ENCODE data around the gene GALNT2.
A peak's percentile ranks its signal among the peaks of the same experiment; 100 is the strongest.

Gene GALNT2

DNA sequence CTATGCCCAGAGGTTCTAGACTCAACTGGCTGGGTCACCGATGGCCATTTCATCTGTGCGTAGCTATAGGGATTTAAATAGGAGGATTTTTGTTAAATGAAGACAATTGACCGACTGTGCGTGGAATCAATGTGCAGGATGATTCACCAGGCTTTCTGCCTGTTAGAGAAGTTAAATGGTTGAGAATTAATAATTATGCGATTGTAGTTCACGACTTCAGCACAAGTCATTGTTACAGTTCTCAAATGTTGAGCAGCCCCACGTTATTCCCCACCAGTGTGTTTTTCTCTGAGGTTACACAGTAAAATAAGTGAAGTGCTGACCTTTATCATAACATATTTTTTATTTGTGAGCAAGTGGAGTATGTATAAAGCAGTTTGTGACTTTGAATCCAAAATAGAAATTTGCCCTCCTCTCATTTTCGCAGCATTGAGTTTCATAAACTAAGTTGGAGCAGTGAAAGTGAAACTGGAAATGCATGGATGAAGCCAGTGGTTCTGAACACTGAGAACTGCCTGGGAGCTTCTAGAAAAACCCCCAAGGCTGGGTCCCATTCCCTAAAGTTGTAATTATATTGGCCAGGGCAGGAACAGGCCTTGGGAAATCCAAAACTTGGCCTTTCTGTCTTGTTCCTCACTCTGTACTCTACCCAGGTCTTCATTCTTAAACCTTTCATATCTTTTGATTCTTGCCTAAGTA, 102.6 kb downstream of the GALNT2 start:
- DNase-seq: no peak

DNA sequence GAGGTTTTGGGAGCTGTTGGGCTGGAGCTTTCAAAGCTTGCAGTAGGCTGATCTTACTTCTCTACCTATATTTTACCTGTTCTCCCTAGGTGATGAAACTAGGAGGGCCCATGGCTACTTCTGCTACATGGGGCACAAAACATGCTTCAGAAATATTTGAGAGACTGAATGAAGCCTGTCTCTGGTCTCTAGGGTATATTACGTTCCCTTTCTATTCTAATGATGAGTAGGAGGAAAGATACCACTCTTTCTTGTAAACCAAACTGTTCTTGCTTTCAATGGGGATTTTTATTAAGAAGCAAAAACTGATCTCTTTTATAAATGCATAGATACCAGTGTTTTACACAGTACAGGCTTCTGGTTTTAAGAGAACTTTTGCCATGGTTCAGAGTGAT, 103.1 kb downstream of the GALNT2 start:
- DNase-seq: no peak

DNA sequence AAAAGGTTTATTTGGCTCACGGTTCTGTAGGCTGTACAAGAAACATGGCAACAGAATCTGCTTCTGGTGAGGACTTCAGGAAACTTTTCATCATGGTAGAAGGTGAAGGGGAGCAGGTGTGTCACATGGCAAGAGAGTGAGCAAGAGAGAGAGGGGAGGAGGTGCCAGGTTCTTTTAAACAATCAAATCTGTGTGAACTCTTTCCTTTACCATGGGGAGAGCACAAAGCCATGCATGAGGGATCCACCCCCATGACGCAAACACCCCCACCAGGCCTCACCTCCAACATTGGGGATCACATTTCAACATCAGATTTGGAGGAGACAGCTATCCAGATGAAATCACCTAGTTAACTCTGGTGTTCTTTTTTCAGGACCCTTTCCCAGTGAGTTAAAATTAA, 103.6 kb downstream of the GALNT2 start:
- no peak for DNase-seq

DNA sequence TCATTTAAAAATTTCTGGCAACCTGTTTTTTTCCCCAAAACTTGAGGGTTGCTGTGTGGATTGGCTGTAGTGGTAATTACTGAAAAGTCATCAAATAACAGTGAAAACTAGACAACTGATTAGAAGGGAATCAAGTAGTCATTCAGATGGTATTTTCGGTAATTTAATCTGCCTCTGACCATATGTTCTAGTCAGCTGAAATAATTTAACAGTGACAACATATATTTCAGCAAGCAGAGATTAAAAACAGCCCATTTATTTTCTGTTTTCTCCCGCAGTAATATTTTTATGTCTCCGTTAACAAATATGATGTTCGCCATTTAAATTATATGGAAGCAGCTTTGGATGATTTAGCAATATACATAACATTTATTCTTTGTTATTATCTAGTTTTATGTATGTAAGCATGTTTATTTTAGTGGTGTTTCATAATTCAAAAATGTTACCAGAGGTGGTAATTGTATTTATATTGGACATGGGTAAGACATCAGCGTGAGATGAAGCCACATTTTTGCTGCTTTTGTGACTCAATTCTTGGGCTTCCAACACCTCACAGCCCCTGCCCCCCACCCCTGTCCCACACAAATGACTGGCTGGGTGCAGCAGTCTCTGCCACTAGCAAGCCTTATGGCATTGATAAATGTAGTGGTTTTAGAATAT, 104.4 kb downstream of the GALNT2 start:
- DNase-seq: no peak

DNA sequence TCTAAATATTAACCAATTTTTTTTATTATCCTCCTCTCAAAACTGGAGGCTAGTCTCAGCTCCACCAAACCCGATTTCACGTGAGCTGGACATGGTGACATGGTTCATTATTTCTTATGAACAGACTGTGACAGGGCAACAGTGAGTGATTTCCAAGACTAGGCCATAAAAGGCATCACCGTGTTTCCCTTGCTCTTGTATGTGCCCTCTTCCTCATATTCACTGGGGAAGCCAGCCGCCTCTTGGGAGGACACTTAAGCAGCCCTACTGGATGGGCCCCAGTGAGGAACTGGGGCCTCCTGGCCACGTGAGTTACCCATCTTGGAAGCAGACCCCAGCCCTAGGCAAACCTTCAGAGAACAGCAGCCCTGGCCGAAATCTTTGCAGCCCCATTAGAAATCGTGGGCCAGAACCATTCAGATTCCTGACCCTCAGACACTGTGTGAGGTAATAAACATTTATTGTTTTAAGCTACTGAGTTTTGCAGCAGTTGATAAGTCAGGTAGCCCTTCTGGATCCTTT, 105.0 kb downstream of the GALNT2 start:
- DNase-seq: no peak

DNA sequence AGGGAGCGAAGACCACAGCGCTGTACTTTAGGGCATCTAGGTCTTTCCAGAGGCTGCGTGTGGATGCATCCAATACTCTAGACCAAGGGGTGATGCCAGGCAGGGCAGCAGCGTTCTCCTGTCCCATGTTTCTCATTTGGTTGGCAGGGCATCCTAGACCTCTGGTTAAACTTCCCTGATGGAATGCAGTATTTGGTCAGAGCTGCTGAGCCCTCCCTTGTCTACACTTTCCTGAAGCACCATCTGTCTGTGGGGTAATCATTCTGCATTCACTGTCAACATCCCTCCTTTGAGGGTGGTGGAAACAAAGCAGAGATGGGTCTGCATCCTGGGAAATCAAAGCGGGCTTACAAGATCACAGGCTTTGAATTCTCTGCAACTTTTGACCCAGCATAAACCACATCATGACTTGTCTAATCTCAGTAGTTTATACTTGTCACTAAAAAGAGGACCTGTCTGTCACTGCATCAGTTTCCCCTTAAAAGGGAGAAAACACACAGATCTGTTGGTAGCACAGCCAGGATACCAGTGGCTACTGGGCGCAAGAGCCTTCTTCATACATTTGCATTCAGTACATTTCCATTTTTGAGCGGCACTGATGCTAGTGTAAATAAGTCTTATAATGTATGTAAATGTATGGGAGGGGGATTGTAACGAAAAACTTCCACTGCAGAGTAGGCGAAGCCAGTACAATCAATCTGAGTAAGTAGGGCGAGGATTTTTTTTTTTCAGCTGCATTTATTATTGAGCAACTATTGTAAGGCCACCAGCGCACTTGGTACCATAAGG, 106.3 kb downstream of the GALNT2 start:
- no peak for DNase-seq

DNA sequence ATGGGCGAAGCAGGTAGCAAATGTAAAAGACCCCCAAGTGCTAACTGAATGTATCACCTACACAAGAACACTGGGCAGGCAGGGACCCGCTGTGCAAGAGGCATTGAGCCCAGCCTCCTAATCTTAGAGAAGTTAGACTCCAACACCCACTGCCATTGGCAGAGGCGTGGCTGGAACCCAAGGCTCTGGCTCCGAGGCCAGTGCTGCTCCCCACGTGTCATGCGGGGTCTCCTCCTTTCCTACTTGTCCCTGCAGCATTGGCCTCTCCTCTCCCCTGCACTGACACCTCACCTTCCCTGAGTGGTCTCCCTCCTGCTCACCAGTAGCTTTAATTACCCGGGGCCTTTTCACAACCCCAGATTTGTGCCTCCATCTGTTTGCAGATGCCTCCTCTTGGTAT, 107.0 kb downstream of the GALNT2 start:
- no peak for DNase-seq

DNA sequence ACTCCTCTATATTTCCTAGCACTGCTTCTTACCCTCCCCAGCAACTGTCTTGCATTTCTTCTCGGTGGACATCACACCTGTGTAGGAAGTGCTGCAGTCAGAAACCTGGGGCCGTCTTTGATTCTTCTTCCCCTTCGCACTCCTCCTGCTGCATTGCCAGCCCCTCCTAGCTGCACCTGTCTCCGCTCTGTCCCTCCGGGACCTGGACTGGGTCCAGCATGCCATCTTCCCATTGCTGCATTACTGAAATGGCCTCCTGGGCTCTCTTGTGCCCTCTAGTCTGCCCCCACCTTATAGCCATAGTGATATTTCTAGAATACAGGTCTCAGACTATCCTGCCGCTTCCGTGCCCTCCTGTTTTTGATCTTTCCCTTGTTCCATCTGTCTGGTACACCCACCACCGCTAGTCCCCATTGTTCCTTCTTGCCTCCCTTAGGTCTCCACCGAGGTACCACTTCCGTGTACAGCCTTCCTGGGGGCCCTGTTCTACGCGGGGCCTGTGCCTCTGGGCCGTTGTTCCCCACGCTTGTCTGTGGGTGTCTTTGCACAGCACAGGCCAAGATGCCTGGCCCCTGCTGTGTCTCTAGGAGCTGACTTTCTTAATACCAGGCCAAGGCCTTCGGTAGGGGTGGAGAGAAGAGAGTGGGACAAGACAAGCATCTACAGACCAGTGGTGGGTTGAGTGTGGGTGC, 107.6 kb downstream of the GALNT2 start:
- no peak for DNase-seq

DNA sequence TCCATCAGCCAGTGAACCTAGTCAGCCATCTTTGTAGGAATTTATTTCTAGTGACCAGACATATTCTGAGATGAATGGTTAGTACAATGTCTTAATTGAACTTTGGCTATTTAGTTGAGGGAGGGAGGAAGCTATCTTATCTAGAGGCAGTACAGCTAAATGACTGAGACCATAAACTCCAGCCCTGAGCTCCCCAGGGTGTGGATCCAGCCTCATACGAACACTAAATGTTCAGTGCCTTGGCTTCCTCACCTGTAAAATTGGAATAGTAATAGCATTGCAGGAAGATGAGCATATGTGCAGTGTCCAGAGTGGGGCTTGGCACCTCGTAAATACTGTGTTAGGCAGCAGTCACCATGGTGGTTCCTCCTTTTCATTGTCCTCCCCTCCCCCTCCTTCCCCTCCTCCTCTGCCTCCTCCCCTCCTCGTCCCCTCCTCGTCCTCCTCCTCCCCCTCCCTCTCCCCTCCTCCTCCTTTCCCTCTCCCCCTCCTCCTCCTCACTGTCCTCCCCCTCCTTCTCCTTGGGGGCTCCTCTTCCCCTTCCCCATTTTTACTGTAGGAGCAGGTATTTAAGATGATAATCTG, 108.2 kb downstream of the GALNT2 start:
- peak in 2 of 4 experiments; percentile 18 to 35 for DNase-seq

DNA sequence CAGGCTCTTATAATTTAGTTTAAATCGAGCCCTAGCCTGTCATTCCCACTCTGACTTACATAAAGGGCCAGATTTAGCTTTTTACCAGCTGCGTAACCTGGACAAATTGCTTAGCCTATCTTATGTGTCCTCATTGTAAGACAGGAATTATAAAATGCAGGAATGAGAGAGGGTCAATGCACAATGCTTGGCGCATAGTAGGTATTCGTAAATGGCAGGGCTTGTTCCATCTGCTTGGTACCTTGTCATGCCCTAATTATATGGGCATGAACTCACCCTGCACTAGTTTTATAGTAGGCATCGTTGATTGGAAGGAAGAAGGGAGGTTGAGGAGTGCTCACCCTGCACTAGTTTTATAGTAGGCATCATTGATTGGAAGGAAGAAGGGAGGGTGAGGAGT, 108.8 kb downstream of the GALNT2 start:
- DNase-seq: no peak

DNA sequence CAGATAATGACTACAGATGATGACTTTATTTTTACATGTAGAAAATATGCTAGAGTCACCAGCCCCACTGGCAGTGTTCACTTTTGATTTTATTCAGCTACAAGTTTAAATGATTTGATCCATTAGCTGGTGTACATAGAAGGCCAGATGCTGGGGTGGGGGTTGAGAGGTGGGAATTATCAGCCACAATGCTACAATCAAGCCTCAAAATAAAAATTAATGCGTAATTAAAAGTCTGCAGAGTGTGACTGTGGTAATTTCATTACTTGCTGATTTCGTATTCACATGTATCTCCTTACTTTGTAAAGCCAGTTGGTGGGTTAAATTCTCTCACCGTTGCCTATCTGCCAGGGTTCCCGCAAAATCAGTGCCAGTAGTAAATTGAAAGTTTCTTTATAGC, 109.3 kb downstream of the GALNT2 start:
- DNase-seq: no peak

DNA sequence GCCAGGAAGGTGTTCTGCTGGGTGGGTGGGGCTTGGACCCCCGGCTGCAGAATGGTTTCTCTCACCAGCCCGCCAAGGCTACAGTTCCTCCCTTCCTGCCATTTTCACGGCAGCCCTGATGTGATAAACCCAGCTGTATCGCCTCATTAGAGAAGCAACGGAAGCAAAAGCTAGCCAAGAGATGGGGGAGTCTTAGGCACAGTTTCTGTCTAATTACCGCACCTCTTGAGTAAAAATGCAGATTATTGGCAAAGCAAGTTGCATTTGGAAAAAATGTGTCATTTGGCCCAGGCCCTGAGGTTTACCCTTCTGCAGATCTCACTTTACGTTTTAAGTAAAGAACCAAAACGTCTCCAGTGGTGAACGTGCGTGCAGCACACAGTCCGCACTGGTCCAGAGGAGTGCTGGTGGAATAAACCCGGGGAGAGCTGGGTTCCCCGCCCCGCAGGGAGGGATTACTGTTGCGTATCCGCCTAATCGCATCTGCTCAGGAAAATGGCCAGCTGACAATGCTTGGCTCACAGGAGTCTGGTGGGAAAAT, 109.9 kb downstream of the GALNT2 start:
- DNase-seq: no peak

DNA sequence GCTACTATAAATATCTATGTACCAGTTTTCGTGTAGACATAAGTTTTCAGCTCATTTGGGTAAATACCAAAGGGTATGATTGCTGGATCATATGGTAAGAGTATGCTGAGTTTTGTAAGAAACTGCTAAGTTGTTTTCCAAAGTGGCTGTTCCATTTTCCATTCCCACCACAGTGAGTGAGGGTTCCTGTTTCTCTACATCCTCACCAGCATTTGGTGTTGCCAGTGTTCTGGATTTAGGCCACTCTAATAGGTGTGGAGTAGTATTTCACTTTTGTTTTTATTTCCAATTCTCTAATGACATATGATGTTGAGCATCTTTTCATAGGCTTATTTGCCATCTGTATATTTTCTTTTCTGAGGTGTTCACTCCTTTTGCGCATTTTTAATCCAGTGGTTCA, 112.2 kb downstream of the GALNT2 start:
- DNase-seq: no peak

DNA sequence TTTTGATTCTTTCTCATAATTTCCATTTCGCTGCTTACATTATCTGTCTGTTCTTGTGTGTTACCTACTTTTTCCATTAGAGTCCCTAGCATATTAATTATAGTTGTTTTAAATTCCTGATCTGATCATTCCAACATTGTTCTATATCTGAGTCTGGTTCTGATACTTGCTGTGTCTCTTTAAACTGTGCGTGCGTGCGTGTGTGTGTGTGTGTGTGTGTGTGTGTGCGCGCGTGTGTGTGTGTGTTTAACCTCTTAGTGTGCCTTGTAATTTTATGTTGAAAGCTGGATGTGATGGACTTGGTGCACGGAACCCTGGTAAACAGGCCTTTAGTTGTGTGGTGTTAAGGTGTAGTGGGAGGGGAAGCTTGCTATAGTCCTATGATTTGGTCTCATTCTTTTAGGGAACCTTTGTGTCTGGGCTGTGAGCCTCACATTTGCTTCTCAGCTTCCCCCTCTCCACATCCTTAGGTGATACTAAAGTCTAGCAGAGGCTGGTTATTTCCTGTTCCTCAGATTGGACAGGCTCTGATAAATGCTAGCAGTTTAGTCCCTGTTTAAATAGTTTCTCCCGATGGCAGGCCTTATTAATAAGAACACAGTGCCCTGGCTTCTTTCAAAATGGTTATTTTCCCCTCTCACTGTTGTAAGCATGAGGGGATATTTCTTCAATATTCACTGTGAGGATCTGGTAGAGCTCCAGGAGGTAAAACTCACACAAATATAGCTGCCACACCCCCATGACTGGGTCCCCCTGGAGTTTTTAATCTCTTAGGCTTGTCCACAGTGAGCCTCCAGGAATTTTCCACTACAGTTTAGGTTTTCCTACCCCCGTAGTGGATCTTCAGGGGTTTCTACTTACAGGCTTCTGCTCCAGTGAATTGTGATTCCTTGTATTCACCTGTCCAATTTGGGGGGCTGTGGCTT, 118.3 kb downstream of the GALNT2 start:
- peak in 3 of 4 experiments; percentile 17 to 36 (median 28) for DNase-seq

DNA sequence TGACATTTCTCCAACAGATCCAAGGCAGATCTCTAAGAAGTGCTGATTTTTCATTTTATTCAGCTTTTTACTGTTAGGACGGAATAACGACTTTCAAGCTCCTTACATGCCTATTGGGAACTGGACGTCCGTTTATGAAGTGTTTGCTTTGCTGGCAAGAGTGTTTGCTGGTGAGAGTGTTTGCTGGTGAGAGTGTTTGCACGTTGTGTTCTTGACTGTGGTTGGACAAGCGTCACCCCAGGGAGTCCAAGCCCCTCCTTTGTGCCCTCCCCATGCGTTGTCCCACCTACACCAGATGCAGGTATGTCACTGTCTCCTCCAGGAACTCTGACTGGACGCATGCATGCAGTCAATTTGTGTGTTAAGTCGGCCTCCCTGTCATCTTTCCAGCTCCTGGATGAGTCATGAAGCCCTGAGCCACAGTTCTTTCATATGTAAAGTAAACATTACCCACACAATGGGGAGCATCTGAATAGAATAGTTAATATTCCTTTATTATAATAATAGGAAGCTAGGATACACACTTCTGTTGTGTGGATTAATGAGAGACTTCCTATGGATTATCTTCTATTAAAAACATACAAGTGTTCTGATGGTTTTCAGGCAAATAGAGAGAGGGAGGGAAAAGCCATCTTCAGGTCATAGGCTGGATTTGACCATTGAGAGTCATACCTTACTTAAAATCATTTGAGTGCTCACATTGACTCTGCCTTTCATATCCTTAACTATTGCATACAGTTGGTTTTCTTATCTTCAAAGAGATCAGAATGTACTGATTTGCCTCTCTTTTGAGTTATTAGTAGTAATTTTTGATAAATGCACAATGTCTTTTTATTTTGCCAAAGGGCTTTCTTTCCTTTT, 119.2 kb downstream of the GALNT2 start:
- no peak for DNase-seq

DNA sequence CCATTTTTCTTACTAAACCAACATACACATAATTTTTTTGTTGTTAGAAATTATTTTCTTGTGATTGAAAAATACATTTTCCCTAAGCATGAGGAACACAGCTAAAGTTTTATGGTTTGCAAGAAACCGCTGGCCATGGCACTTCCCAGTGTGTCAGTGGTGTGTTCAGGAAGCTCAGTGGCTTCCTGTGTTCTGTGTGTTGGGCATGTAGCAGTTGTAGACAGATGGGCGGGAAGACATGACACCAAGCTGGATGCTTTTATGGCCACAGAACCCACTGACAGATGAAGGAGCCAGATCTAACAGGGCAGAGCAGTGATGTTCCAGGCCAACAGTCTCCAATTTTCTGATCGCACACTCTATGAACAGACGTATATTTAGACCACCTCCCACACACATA, 119.8 kb downstream of the GALNT2 start:
- DNase-seq: peak; percentile 28 to 61 (median 48)

DNA sequence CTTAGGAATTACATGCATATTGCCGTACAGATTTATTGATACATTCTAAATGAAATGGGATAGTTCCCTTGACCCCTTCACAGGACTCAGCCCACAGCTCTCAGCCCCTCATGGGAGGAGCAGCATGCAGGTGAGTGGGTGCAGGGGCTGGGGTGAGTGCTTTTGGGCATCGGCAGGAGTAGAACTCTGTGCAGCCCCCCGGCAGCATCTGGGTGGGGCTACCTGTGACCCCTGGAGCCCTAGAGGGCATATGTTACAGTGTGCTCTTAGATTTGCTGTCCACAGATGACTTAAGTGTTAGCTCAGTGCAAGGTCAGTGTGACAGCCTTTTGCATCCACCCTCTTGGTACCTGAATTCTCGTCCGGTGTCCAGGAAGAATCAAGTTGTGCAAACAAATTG, 120.3 kb downstream of the GALNT2 start:
- no peak for DNase-seq

DNA sequence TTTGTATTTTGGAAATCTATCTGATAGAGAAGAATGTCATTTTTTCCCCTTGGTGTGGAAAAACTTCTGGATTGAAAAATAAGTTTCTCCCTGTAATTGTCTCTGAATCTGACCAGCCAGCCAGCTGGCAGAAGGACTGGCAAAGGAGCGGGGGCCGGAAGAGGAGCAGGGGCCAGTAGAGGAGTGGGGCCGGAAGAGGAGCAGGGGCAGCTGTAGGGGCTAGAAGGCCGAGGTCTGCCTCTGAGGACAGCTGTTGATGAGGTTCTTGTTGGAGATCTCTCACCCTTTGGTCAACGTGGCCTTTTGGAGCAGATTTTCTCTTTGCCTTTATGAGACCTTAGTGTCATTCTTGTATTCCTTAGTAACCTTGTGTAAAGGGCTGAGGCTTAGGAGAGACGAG, 121.8 kb downstream of the GALNT2 start:
- DNase-seq: no peak

DNA sequence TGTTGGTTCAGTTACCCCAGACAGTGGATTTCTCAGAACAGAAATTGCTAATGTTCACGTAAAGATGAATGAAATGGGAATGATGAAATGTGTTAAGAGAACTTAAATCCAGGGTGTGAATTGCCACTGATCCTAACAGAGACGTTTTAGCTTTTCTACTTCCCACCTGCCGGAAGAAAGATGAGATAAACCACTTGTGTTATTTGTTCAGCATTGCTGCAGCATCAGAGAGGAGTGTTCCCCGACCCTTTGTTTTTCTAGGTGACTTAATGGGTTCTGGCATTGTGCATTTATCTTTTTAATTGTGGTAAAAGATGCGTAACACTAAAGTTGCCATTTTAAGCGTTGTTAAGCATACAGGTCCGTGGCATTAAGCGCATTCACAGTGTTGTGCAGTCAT, 122.3 kb downstream of the GALNT2 start:
- no peak for DNase-seq

DNA sequence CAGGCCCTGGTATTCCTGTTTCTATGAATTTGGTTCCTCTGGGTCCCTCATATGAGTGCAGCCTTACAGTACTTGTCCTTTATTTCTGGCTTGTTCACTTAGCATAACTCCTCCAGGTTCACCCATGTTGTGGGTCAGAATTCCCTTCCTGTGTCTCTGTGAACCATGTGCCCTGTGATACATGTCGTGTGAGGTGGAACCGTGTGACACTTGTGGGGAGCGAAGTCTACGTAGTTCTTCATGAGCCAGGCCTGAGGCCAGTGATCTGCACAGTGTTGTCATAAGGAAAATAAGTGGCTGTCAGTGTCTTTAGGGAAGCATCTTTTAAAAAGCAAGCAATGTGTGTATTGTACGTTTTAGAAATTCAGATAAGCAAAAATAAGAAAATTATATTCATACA, 122.8 kb downstream of the GALNT2 start:
- peak; percentile 23 to 57 (median 46) for DNase-seq

Data from suppressor macrophage (primary cell).